OCI-LY3 (cell line): ENCODE data around the gene C12orf57.
A peak's percentile ranks its signal among the peaks of the same experiment; 100 is the strongest.

ENCODE experiments used
- H2AFZ ChIP-seq: fragments of 200-600, 300-600 bp; shearing (Covaris generic); 2 replicates; pipeline ENCODE4 v1.6.0; 2014; ENCODE audit warnings: antibody characterized with exemption, low read depth, low read length
- H3K27ac ChIP-seq: fragments of 200-600, 300-600 bp; sonication (generic); 2 replicates; pipeline ENCODE4 v1.5.1; 2014; ENCODE audit warnings: mild to moderate bottlenecking, low read length, moderate library complexity, mixed read lengths
- H3K27me3 ChIP-seq: fragments of 200-600, 300-600 bp; sonication (generic); 2 replicates; pipeline ENCODE4 v1.6.1; 2014; ENCODE audit warnings: low read depth, low read length, mixed read lengths
- H3K36me3 ChIP-seq: fragments of 200-600, 300-600 bp; sonication (generic); replicated peaks from 2 replicates; pipeline ENCODE3; 2014; ENCODE audit warnings: low read depth, low read length, mixed read lengths
- H3K4me1 ChIP-seq: fragments of 300-600, 200-600 bp; sonication (generic); 2 replicates; pipeline ENCODE4 v1.6.1; 2014; ENCODE audit warnings: low read length, mixed read lengths
- H3K4me2 ChIP-seq: fragments of 200-600, 300-600 bp; sonication (generic); 2 replicates; pipeline ENCODE4 v1.6.1; 2014; ENCODE audit warnings: low read length, mixed read lengths
- H3K4me3 ChIP-seq: fragments of 300-600, 200-600 bp; sonication (generic); 2 replicates; pipeline ENCODE4 v1.5.1; 2014; ENCODE audit warnings: antibody characterized with exemption, mild to moderate bottlenecking, low read length, moderate library complexity
- H3K79me2 ChIP-seq: fragments of 300-600, 200-600 bp; shearing (Covaris generic); 2 replicates; pipeline ENCODE4 v1.6.1; 2014; ENCODE audit warnings: mild to moderate bottlenecking, low read length, mixed read lengths
- H3K9ac ChIP-seq: fragments of 300-600, 200-600 bp; shearing (Covaris generic); 2 replicates; pipeline ENCODE4 v1.6.0; 2014; ENCODE audit warnings: mild to moderate bottlenecking, low read length, moderate library complexity
- H3K9me3 ChIP-seq: fragments of 200-600, 300-600 bp; shearing (Covaris generic); 2 replicates; pipeline ENCODE4 v1.6.1; 2014; ENCODE audit warnings: low read length, mixed read lengths; ENCODE audit not compliant: insufficient read depth
- H4K20me1 ChIP-seq: fragments of 200-600, 300-600 bp; sonication (generic); 2 replicates; pipeline ENCODE4 v1.6.1; 2016; ENCODE audit warnings: low read length, mixed read lengths; ENCODE audit not compliant: insufficient read depth
- CTCF ChIP-seq: fragments of 200-600, 300-600 bp; sonication (generic); IDR thresholded peaks from 2 replicates; pipeline ENCODE4 v1.5.1; 2014; ENCODE audit warnings: antibody characterized with exemption, low read length, low read depth
- EZH2phosphoT487 ChIP-seq: fragments of 200-600 bp; shearing (Covaris generic); IDR thresholded peaks from 2 replicates; pipeline ENCODE4 v1.6.1; 2018; ENCODE audit warnings: antibody characterized with exemption, mixed run types, low read depth

C12orf57 gene

GRCh38 chr12:6925540-6926279, 18.1 kb upstream of the C12orf57 start:
- H2AFZ ChIP-seq, result no peak overlapping the region
- H3K9ac ChIP-seq, result no peak overlapping the region
- peaks cover 21% of the 10 kb centered on the region for H3K36me3 ChIP-seq
- peaks cover 37% of the 10 kb centered on the region for H3K4me1 ChIP-seq
- H3K4me3 ChIP-seq, result no peak overlapping the region
- H3K79me2 ChIP-seq, result peaks cover 33% of the 10 kb centered on the region
- no peak overlapping the region for H3K4me2 ChIP-seq
- no peaks in the 10 kb centered on the region for H3K27me3 ChIP-seq
- no peak overlapping the region for H3K27ac ChIP-seq
- no peak for TF ChIP-seq EZH2phosphoT487
- TF ChIP-seq CTCF, result no peak
- H4K20me1 ChIP-seq, result no peaks in the 10 kb centered on the region
- no peaks in the 10 kb centered on the region for H3K9me3 ChIP-seq

GRCh38 chr12:6927379-6928021, 16.3 kb upstream of the C12orf57 start, which contains the start of gene ATN1:
Gene ATN1, plus strand, starts transcription at chr12:6927959. Its CDS starts 6,043 bp downstream, at chr12:6934002.
- Histone ChIP-seq H4K20me1 (no peaks in the 10 kb centered on the region), H3K36me3 (peaks cover 10% of the 10 kb centered on the region), H3K4me1 (peaks cover 29% of the 10 kb centered on the region), H3K4me3 (peak within 1 kb of the TSS; percentile 100), H3K9ac (peak within 1 kb of the TSS; percentile 96), H3K79me2 (peaks cover 39% of the 10 kb centered on the region), H3K4me2 (peak within 1 kb of the TSS; percentile 95), H3K9me3 (no peaks in the 10 kb centered on the region), H2AFZ (peak within 1 kb of the TSS; percentile 99), H3K27me3 (no peaks in the 10 kb centered on the region), H3K27ac (peak within 1 kb of the TSS; percentile 66)
- TF ChIP-seq CTCF (no peak), EZH2phosphoT487 (no peak)

- H2AFZ ChIP-seq, result no peak overlapping the region
Measured at GRCh38 chr12:6928022-6928702, 15.7 kb upstream of the C12orf57 start.

More at GRCh38 chr12:6928022-6928702, 15.7 kb upstream of the C12orf57 start:
- H3K36me3 ChIP-seq, result peaks cover 10% of the 10 kb centered on the region
- H3K27ac ChIP-seq, result 0 out of 2 replicates have a peak overlapping the region, but pooled peaks have one; percentile 5
- no peaks in the 10 kb centered on the region for H4K20me1 ChIP-seq
- H3K9me3 ChIP-seq, result no peaks in the 10 kb centered on the region
- peaks cover 42% of the 10 kb centered on the region for H3K79me2 ChIP-seq
- TF ChIP-seq CTCF, result no peak
- no peak for TF ChIP-seq EZH2phosphoT487
- H3K4me3 ChIP-seq, result peak overlapping the region; percentile 100
- peaks cover 25% of the 10 kb centered on the region for H3K4me1 ChIP-seq
- no peaks in the 10 kb centered on the region for H3K27me3 ChIP-seq
- H3K9ac ChIP-seq, result peak overlapping the region; percentile 96
- H3K4me2 ChIP-seq, result peak overlapping the region; percentile 94
